AG09309 (cell line): ENCODE data around the gene MAML2.

Source experiments
- DNase-seq: peaks from one replicate; pipeline ENCODE4 v3.0.0-alpha.2; 2010; ENCODE audit warnings: low read depth
- H3K4me3 ChIP-seq: 2 replicates; pipeline ENCODE4 v1.5.1; 2011; ENCODE audit warnings: mild to moderate bottlenecking, low read depth, low read length, moderate library complexity; ENCODE audit not compliant: control insufficient read depth
- TF ChIP-seq, protein P1 (sequence below): IDR thresholded peaks from 2 replicates; pipeline ENCODE4 v1.5.1; 2011; ENCODE audit warnings: mild to moderate bottlenecking, low read depth, low read length, inconsistent platforms; ENCODE audit not compliant: insufficient read depth, control insufficient read depth; ENCODE audit errors: missing control alignments

Gene MAML2

GRCh38 chr11:96019281-96019680 lies 323.7 kb downstream of the MAML2 start:
- TF ChIP-seq, protein P1, sequence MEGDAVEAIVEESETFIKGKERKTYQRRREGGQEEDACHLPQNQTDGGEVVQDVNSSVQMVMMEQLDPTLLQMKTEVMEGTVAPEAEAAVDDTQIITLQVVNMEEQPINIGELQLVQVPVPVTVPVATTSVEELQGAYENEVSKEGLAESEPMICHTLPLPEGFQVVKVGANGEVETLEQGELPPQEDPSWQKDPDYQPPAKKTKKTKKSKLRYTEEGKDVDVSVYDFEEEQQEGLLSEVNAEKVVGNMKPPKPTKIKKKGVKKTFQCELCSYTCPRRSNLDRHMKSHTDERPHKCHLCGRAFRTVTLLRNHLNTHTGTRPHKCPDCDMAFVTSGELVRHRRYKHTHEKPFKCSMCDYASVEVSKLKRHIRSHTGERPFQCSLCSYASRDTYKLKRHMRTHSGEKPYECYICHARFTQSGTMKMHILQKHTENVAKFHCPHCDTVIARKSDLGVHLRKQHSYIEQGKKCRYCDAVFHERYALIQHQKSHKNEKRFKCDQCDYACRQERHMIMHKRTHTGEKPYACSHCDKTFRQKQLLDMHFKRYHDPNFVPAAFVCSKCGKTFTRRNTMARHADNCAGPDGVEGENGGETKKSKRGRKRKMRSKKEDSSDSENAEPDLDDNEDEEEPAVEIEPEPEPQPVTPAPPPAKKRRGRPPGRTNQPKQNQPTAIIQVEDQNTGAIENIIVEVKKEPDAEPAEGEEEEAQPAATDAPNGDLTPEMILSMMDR, result no peak
- no peak overlapping the region for H3K4me3 ChIP-seq
- no peak for DNase-seq

GRCh38 chr11:96017856-96018255 lies 325.1 kb downstream of the MAML2 start:
- no peak overlapping the region for H3K4me3 ChIP-seq
- TF ChIP-seq, protein P1, result no peak
- DNase-seq, result no peak

- TF ChIP-seq, protein P1, result no peak
- no peak for DNase-seq
Measured at GRCh38 chr11:96016978-96017502, 326.0 kb downstream of the MAML2 start.

GRCh38 chr11:96015906-96016565 lies 327.0 kb downstream of the MAML2 start:
- TF ChIP-seq, protein P1, result no peak
- DNase-seq, result no peak
- H3K4me3 ChIP-seq, result no peak overlapping the region

More at GRCh38 chr11:96016978-96017502, 326.0 kb downstream of the MAML2 start:
- H3K4me3 ChIP-seq, result no peak overlapping the region

- no peak overlapping the region for H3K4me3 ChIP-seq
- TF ChIP-seq, protein P1, result no peak
- no peak for DNase-seq
Measured at GRCh38 chr11:96014217-96014616, 328.8 kb downstream of the MAML2 start.

GRCh38 chr11:96013461-96014213 lies 329.4 kb downstream of the MAML2 start:
- no peak for DNase-seq
- TF ChIP-seq, protein P1, result no peak
- H3K4me3 ChIP-seq, result no peak overlapping the region
